Neural cell (in vitro differentiated cells): ENCODE results near the gene FXYD4. TPM values are rescaled to one million over a fixed set of nuclear protein-coding genes. Genes with fewer than 3 reads are reported as not detected.
"Not testable (repeated sequence)": the region's sequence is repeated elsewhere in the genome, so short reads cannot be mapped to it uniquely, and the experiment has no call there.

Experiments
- H2AFZ ChIP-seq: fragments of 200-600, 300-800 bp; sonication (generic), shearing (Covaris generic); 2 replicates; pipeline ENCODE4 v1.6.0; 2014; ENCODE audit warnings: low read depth, mild to moderate bottlenecking, antibody characterized with exemption, low read length, moderate library complexity
- H3F3A ChIP-seq: fragments of 200-600 bp; shearing (Covaris generic); 2 replicates; pipeline ENCODE4 v1.6.1; 2016; ENCODE audit warnings: mild to moderate bottlenecking, moderate library complexity, mixed read lengths, antibody characterized with exemption, low read length; ENCODE audit not compliant: insufficient read depth, poor library complexity, severe bottlenecking
- H3K27ac ChIP-seq: fragments of 200-600, 300-800 bp; sonication (generic), shearing (Covaris generic); 2 replicates; pipeline ENCODE4 v1.5.1; 2014; ENCODE audit warnings: mild to moderate bottlenecking, low read length, moderate library complexity
- H3K27me3 ChIP-seq: fragments of 300-800, 200-600 bp; sonication (generic), shearing (Covaris generic); 2 replicates; pipeline ENCODE4 v1.6.0; 2014; ENCODE audit warnings: mild to moderate bottlenecking, low read depth, low read length, moderate library complexity; ENCODE audit not compliant: insufficient read depth
- H3K36me3 ChIP-seq: fragments of 300-800, 200-600 bp; sonication (generic), shearing (Covaris generic); 2 replicates; pipeline ENCODE4 v1.5.1; 2014; ENCODE audit warnings: mild to moderate bottlenecking, antibody characterized with exemption, low read length, moderate library complexity; ENCODE audit not compliant: insufficient read depth
- H3K4me2 ChIP-seq: fragments of 300-800, 200-600 bp; sonication (generic), shearing (Covaris generic); 2 replicates; pipeline ENCODE4 v1.6.0; 2014; ENCODE audit warnings: mild to moderate bottlenecking, low read length
- H3K4me3 ChIP-seq: fragments of 300-800, 200-600 bp; sonication (generic), shearing (Covaris generic); 2 replicates; pipeline ENCODE4 v1.5.1; 2014; ENCODE audit warnings: mild to moderate bottlenecking, low read length, moderate library complexity
- H3K79me2 ChIP-seq: fragments of 200-600 bp; shearing (Covaris generic); replicated peaks from 2 replicates; pipeline ENCODE4 v1.6.0; 2014; ENCODE audit warnings: mild to moderate bottlenecking, low read length, moderate library complexity; ENCODE audit not compliant: insufficient read depth
- H3K9ac ChIP-seq: fragments of 300-800, 200-600 bp; sonication (generic), shearing (Covaris generic); 2 replicates; pipeline ENCODE4 v1.6.1; 2016; ENCODE audit warnings: mild to moderate bottlenecking, low read length, mixed read lengths
- H3K9me2 ChIP-seq: fragments of 200-600 bp; shearing (Covaris generic); 2 replicates; pipeline ENCODE4 v1.6.1; 2016; ENCODE audit warnings: mild to moderate bottlenecking, low read length, mixed read lengths; ENCODE audit not compliant: insufficient read depth
- H3K9me3 ChIP-seq: fragments of 200-600, 300-800 bp; sonication (generic), shearing (Covaris generic); 2 replicates; pipeline ENCODE4 v1.6.1; 2016; ENCODE audit warnings: mild to moderate bottlenecking, mixed run types, low read length, moderate library complexity, mixed read lengths
- H4K20me1 ChIP-seq: fragments of 200-600 bp; shearing (Covaris generic); 2 replicates; pipeline ENCODE4 v1.6.1; 2016; ENCODE audit warnings: mild to moderate bottlenecking, mixed run types; ENCODE audit not compliant: insufficient read depth
- CTCF ChIP-seq: fragments of 450-650 bp; IDR thresholded peaks from 2 replicates; pipeline ENCODE4 v1.5.1; 2014; ENCODE audit warnings: antibody characterized with exemption, mild to moderate bottlenecking, moderate library complexity; ENCODE audit not compliant: poor library complexity, severe bottlenecking
- EP300 ChIP-seq: fragments of 450-650 bp; conservative IDR thresholded peaks from 2 replicates; pipeline ENCODE4 v1.6.1; 2014; ENCODE audit warnings: antibody characterized with exemption, mild to moderate bottlenecking, moderate library complexity; ENCODE audit not compliant: poor library complexity, severe bottlenecking
- EZH2 ChIP-seq: fragments of 200-600, 300-800 bp; shearing (Covaris generic), sonication (generic); IDR thresholded peaks from 2 replicates; pipeline ENCODE4 v1.6.1; 2014; ENCODE audit warnings: antibody characterized with exemption, low read length, borderline replicate concordance, mild to moderate bottlenecking; ENCODE audit not compliant: insufficient read depth, poor library complexity, severe bottlenecking
- MXI1 ChIP-seq: fragments of 450-650 bp; conservative IDR thresholded peaks from 2 replicates; pipeline ENCODE4 v1.6.1; 2014; ENCODE audit warnings: antibody characterized with exemption, mild to moderate bottlenecking; ENCODE audit not compliant: poor library complexity, severe bottlenecking
- POLR2AphosphoS5 ChIP-seq: IDR thresholded peaks from 2 replicates; pipeline ENCODE4 v1.6.1; 2012
- RAD21 ChIP-seq: fragments of 450-650 bp; conservative IDR thresholded peaks from 2 replicates; pipeline ENCODE4 v1.6.1; 2014; ENCODE audit warnings: antibody characterized with exemption, mild to moderate bottlenecking, moderate library complexity
- SMC3 ChIP-seq: fragments of 450-650 bp; conservative IDR thresholded peaks from 2 replicates; pipeline ENCODE4 v1.6.1; 2014; ENCODE audit warnings: antibody characterized with exemption, mild to moderate bottlenecking, moderate library complexity; ENCODE audit not compliant: poor library complexity
- TAF1 ChIP-seq: IDR thresholded peaks from 2 replicates; pipeline ENCODE4 v1.6.1; 2012; ENCODE audit warnings: low read depth
- polyA plus RNA-seq: library from polyadenylated mRNA; depleted of rRNA; stranded (reverse); fragments of >200 nt; gene quantifications from 2 replicates; pipeline ENCODE4 v1.2.3, GENCODE V29; 2014
- TF ChIP-seq, protein P1 (sequence below): IDR thresholded peaks from 2 replicates; pipeline ENCODE4 v1.6.1; 2012; ENCODE audit warnings: borderline replicate concordance

The FXYD4 gene
- polyA plus RNA-seq, 1 donor from 2014 or later = not detected

DNA sequence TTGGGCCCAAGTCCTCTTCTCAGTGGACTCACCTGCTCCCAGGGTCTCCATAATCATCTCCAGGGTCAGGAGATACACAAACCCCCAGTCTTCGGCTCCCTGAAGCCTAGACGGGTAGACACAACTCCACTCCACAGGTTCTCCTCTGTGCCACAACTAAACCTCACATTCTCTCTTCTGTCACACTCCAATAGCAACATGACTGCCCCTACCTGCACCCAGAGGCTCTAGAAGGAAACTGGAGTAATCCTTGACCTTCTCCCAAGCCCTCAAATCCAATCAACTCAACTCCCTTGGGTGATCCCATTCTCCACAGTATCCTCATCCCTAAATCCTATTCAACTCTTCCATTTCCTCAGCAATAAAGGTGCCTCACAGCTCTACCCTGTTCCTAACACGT, 21.3 kb downstream of the FXYD4 start:
- Histone ChIP-seq H4K20me1 (no peaks in the 10 kb centered on the region), H2AFZ (no peak overlapping the region)

DNA sequence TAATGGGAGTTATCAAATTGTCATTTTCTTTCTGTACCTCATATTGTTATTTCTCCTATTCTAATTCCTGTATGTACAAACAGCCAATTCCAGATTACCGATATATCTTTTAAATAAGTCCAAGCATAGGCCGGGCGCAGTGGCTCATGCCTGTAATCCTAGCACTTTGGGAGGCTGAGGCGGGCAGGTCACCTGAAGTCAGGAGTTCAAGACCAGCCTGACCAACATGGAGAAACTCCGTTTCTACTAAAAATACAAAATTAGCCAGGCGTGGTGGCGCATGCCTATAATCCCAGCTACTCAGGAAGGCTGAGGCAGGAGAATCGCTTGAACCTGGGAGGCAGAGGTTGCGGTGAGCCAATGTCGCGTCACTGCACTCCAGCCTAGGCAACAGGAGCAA, 21.8 kb downstream of the FXYD4 start:
- H3K4me2 ChIP-seq, H4K20me1 ChIP-seq, H2AFZ ChIP-seq, H3K27ac ChIP-seq, H3K27me3 ChIP-seq, H3F3A ChIP-seq, H3K4me3 ChIP-seq, H3K9ac ChIP-seq, H3K9me3 ChIP-seq, H3K36me3 ChIP-seq, H3K9me2 ChIP-seq: not testable (repeated sequence)
- peaks cover 10% of the 10 kb centered on the region for H3K79me2 ChIP-seq

More for the DNA sequence above, 21.3 kb downstream of the FXYD4 start:
- H3K9me3 ChIP-seq = no peaks in the 10 kb centered on the region
- TF ChIP-seq EZH2 = no peak
- no peak for TF ChIP-seq MXI1
- TF ChIP-seq, protein P1, sequence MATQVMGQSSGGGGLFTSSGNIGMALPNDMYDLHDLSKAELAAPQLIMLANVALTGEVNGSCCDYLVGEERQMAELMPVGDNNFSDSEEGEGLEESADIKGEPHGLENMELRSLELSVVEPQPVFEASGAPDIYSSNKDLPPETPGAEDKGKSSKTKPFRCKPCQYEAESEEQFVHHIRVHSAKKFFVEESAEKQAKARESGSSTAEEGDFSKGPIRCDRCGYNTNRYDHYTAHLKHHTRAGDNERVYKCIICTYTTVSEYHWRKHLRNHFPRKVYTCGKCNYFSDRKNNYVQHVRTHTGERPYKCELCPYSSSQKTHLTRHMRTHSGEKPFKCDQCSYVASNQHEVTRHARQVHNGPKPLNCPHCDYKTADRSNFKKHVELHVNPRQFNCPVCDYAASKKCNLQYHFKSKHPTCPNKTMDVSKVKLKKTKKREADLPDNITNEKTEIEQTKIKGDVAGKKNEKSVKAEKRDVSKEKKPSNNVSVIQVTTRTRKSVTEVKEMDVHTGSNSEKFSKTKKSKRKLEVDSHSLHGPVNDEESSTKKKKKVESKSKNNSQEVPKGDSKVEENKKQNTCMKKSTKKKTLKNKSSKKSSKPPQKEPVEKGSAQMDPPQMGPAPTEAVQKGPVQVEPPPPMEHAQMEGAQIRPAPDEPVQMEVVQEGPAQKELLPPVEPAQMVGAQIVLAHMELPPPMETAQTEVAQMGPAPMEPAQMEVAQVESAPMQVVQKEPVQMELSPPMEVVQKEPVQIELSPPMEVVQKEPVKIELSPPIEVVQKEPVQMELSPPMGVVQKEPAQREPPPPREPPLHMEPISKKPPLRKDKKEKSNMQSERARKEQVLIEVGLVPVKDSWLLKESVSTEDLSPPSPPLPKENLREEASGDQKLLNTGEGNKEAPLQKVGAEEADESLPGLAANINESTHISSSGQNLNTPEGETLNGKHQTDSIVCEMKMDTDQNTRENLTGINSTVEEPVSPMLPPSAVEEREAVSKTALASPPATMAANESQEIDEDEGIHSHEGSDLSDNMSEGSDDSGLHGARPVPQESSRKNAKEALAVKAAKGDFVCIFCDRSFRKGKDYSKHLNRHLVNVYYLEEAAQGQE = no peak
- no peak for TF ChIP-seq TAF1
- no peak for TF ChIP-seq EP300
- no peak for TF ChIP-seq POLR2AphosphoS5
- TF ChIP-seq SMC3 = no peak
- TF ChIP-seq RAD21 = no peak
- TF ChIP-seq CTCF = no peak
- H3F3A ChIP-seq = no peaks in the 10 kb centered on the region
- H3K9ac ChIP-seq = no peak overlapping the region
- H3K4me3 ChIP-seq = no peak overlapping the region
- H3K9me2 ChIP-seq = no peaks in the 10 kb centered on the region
- no peak overlapping the region for H3K27ac ChIP-seq
- H3K27me3 ChIP-seq = no peaks in the 10 kb centered on the region
- peaks cover 10% of the 10 kb centered on the region for H3K79me2 ChIP-seq
- no peaks in the 10 kb centered on the region for H3K36me3 ChIP-seq
- H3K4me2 ChIP-seq = no peak overlapping the region
